SK-N-SH (cell line): ENCODE data around the gene VIL1. TPM values are rescaled to one million over a fixed set of nuclear protein-coding genes. Genes with fewer than 3 reads are reported as not detected.

ENCODE experiments used
- CTCF ChIA-PET: fragments of 300-600, 350-600 bp; formaldehyde crosslinking; extraction: SDS; loops from one replicate; lab custom pipeline; 2021; lab: Yijun Ruan, JAX
- POLR2A ChIA-PET: fragments of 350-600 bp; sonication (Branson Sonifier 250); formaldehyde crosslinking; extraction: SDS; loops from one replicate; lab custom pipeline; 2020; ENCODE audit warnings: antibody characterized with exemption, inconsistent platforms; lab: Yijun Ruan, JAX
- DNase-seq: peaks from one replicate; pipeline ENCODE4 v3.0.0; 2012
- H2AFZ ChIP-seq: fragments of 200-600 bp; sonication (generic); 2 replicates; pipeline ENCODE4 v1.8.1; 2016; ENCODE audit warnings: antibody characterized with exemption, mild to moderate bottlenecking, low read depth
- H3F3A ChIP-seq: fragments of 200-600 bp; sonication (generic); replicated peaks from 2 replicates; pipeline ENCODE3; 2016; ENCODE audit warnings: antibody characterized with exemption, mild to moderate bottlenecking; ENCODE audit not compliant: insufficient read depth
- H3K27ac ChIP-seq, 2 experiments: fragments of 200-500 bp in 1 of 2; fragments of 200-600 bp in 1 of 2; sonication (Bioruptor generic) in 1 of 2; sonication (generic), shearing (Covaris generic) in 1 of 2; 2 replicates each; pipeline versions ENCODE4 v1.5.1 to v1.6.1; 2014 to 2016; ENCODE audit warnings: low read depth in 2 of 2, inconsistent platforms in 1 of 2, low read length in 1 of 2, mild to moderate bottlenecking in 1 of 2, mixed read lengths in 1 of 2
- H3K27me3 ChIP-seq: fragments of 200-600 bp; sonication (generic), shearing (Covaris generic); 2 replicates; pipeline ENCODE4 v1.6.1; 2016; ENCODE audit warnings: mixed run types; ENCODE audit not compliant: insufficient read depth
- H3K36me3 ChIP-seq, 2 experiments: fragments of 200-500 bp in 1 of 2; fragments of 200-600 bp in 1 of 2; sonication (Bioruptor generic) in 1 of 2; sonication (generic) in 1 of 2; replicated peaks in 1 of 2; 2 replicates each; pipeline versions ENCODE3 to v1.5.1; 2014 to 2016; ENCODE audit warnings: low read length in 1 of 2, mild to moderate bottlenecking in 1 of 2; ENCODE audit not compliant: insufficient read depth in 2 of 2, control insufficient read depth in 1 of 2
- H3K4me1 ChIP-seq, 2 experiments: fragments of 200-500 bp in 1 of 2; fragments of 200-600 bp in 1 of 2; sonication (Bioruptor generic) in 1 of 2; sonication (generic), shearing (Covaris generic) in 1 of 2; 2 replicates each; pipeline versions ENCODE4 v1.5.1 to v1.6.1; 2014 to 2016; ENCODE audit warnings: low read depth in 1 of 2, low read length in 1 of 2, mixed run types in 1 of 2; ENCODE audit not compliant: insufficient read depth in 2 of 2, control insufficient read depth in 1 of 2
- H3K4me2 ChIP-seq: fragments of 200-600 bp; sonication (generic), shearing (Covaris generic); 2 replicates; pipeline ENCODE4 v1.6.1; 2017; ENCODE audit warnings: mixed run types
- H3K4me3 ChIP-seq, 2 experiments: fragments of 200-500 bp in 1 of 2; fragments of 200-600 bp in 1 of 2; sonication (Bioruptor generic) in 1 of 2; sonication (generic), shearing (Covaris generic) in 1 of 2; 2 replicates each; pipeline versions ENCODE4 v1.5.1 to v1.8.1; 2014 to 2016; ENCODE audit warnings: low read depth in 2 of 2, inconsistent platforms in 1 of 2, low read length in 1 of 2, mild to moderate bottlenecking in 1 of 2, mixed read lengths in 1 of 2, moderate library complexity in 1 of 2
- H3K79me2 ChIP-seq: fragments of 200-600 bp; sonication (generic); 2 replicates; pipeline ENCODE4 v1.8.1; 2017; ENCODE audit warnings: mild to moderate bottlenecking; ENCODE audit not compliant: insufficient read depth
- H3K9ac ChIP-seq: fragments of 200-600 bp; sonication (generic); 2 replicates; pipeline ENCODE4 v1.6.1; 2017; ENCODE audit warnings: mixed run types
- H3K9me2 ChIP-seq: fragments of 200-600 bp; sonication (generic); 2 replicates; pipeline ENCODE4 v1.6.1; 2017; ENCODE audit warnings: mixed run types
- H3K9me3 ChIP-seq: fragments of 200-600 bp; sonication (generic); 2 replicates; pipeline ENCODE4 v1.6.1; 2017; ENCODE audit warnings: mixed run types, mild to moderate bottlenecking, moderate library complexity
- H4K20me1 ChIP-seq: fragments of 200-600 bp; sonication (generic); 2 replicates; pipeline ENCODE4 v1.6.1; 2017; ENCODE audit warnings: mild to moderate bottlenecking, mixed run types; ENCODE audit not compliant: insufficient read depth
- CHD2 ChIP-seq: fragments of 150-350 bp; IDR thresholded peaks from 2 replicates; pipeline ENCODE4 v1.6.1; 2018; ENCODE audit warnings: low read length; ENCODE audit not compliant: partially characterized antibody
- CTCF ChIP-seq: fragments of 200-600 bp; sonication (generic); IDR thresholded peaks from 2 replicates; pipeline ENCODE4 v1.6.1; 2017; ENCODE audit warnings: antibody characterized with exemption, mild to moderate bottlenecking, moderate library complexity
- ELF1 ChIP-seq: IDR thresholded peaks from 2 replicates; pipeline ENCODE4 v1.4.0; 2012
- FOSL2 ChIP-seq: IDR thresholded peaks from 2 replicates; pipeline ENCODE4 v1.4.0; 2012; ENCODE audit warnings: low read depth, mild to moderate bottlenecking, moderate library complexity, borderline replicate concordance
- FOXM1 ChIP-seq: IDR thresholded peaks from 2 replicates; pipeline ENCODE4 v1.4.0; 2012; ENCODE audit warnings: low read depth, mild to moderate bottlenecking
- GABPA ChIP-seq: IDR thresholded peaks from 2 replicates; pipeline ENCODE4 v1.4.0; 2012; ENCODE audit warnings: low read depth, mild to moderate bottlenecking
- IRF3 ChIP-seq: fragments of 150-350 bp; IDR thresholded peaks from 2 replicates; pipeline ENCODE4 v1.6.1; 2016; ENCODE audit warnings: mild to moderate bottlenecking, low read depth, low read length
- MEF2A ChIP-seq: IDR thresholded peaks from 2 replicates; pipeline ENCODE4 v1.4.0; 2012; ENCODE audit warnings: low read depth, borderline replicate concordance
- MXI1 ChIP-seq: IDR thresholded peaks from 2 replicates; pipeline ENCODE4 v1.6.1; 2012; ENCODE audit warnings: mild to moderate bottlenecking, low read depth, low read length, improper control_type of control experiment
- NRF1 ChIP-seq: IDR thresholded peaks from 2 replicates; pipeline ENCODE4 v1.6.1; 2012; ENCODE audit warnings: low read depth, mild to moderate bottlenecking, low read length
- POLR2AphosphoS5 ChIP-seq: IDR thresholded peaks from 2 replicates; pipeline ENCODE4 v1.6.1; 2012; ENCODE audit warnings: low read depth, low read length
- RAD21 ChIP-seq: IDR thresholded peaks from 2 replicates; pipeline ENCODE4 v1.6.1; 2012; ENCODE audit warnings: mild to moderate bottlenecking, low read length
- RCOR1 ChIP-seq: fragments of 150-350 bp; IDR thresholded peaks from 2 replicates; pipeline ENCODE4 v1.6.1; 2017; ENCODE audit warnings: antibody characterized with exemption, low read length
- RFX5 ChIP-seq: IDR thresholded peaks from 2 replicates; pipeline ENCODE4 v1.6.1; 2012; ENCODE audit warnings: mild to moderate bottlenecking, improper control_type of control experiment, low read length
- SMC3 ChIP-seq: IDR thresholded peaks from 2 replicates; pipeline ENCODE4 v1.6.1; 2012; ENCODE audit warnings: low read depth, low read length, improper control_type of control experiment
- USF1 ChIP-seq: IDR thresholded peaks from 2 replicates; pipeline ENCODE4 v1.4.0; 2012; ENCODE audit warnings: low read depth, borderline replicate concordance
- USF2 ChIP-seq: fragments of 150-350 bp; IDR thresholded peaks from 2 replicates; pipeline ENCODE4 v1.6.1; 2017; ENCODE audit warnings: antibody characterized with exemption, low read length, low read depth, borderline replicate concordance
- YY1 ChIP-seq: IDR thresholded peaks from 2 replicates; pipeline ENCODE4 v1.4.0; 2012; ENCODE audit warnings: low read depth, mild to moderate bottlenecking
- ZBTB33 ChIP-seq: IDR thresholded peaks from 2 replicates; pipeline ENCODE4 v1.4.0; 2012; ENCODE audit warnings: low read depth, borderline replicate concordance
- WGBS: methylation state at CpG from one replicate; pipeline ENCODE4 v1.1.6; 2017; ENCODE audit warnings: low lambda C conversion rate; 5-methylcytosine and 5-hydroxymethylcytosine counted together
- polyA plus RNA-seq, 3 experiments: library from polyadenylated mRNA; depleted of rRNA; stranded (reverse); fragments of >200 nt; gene quantifications; 2 replicates each; pipeline ENCODE4 v1.2.3, GENCODE V29; 2012

The VIL1 gene
- polyA plus RNA-seq, 1 of the 3 experiments (the other 2 are of a cell fraction): under 0.01 TPM

GRCh38 chr2:218405746-218406208 lies 13.1 kb upstream of the VIL1 start:
- Histone ChIP-seq H3K9me2 (no peaks in the 10 kb centered on the region), H3K4me3 (peak overlapping the region; percentile 36 to 43; a peak in 3 of 4 replicates), H3K4me2 (peak overlapping the region; percentile 57), H4K20me1 (peaks cover 5% of the 10 kb centered on the region; the same call in 1 of the 2 replicates), H3K36me3 (peaks cover 0 to 33% of the 10 kb centered on the region in 2 experiments), H3F3A (peaks cover 15% of the 10 kb centered on the region), H3K27me3 (no peaks in the 10 kb centered on the region), H3K9me3 (no peaks in the 10 kb centered on the region), H3K27ac (peak overlapping the region; percentile 61 to 82), H3K9ac (peak overlapping the region; percentile 52; the same call in 1 of the 2 replicates), H2AFZ (no peak overlapping the region), H3K79me2 (peaks cover 21% of the 10 kb centered on the region), H3K4me1 (peaks cover 13 to 26% of the 10 kb centered on the region in 2 experiments; a peak in 2 of 4 replicates)
- ChIA-PET POLR2A (no interaction called here), CTCF (interaction anchor here (1.1 to 3.1 kb wide), 7 partner anchors 9 to 294 kb away, joined by 3 to 18 read pairs (median 5); no protein-coding TSS in a partner anchor)
- WGBS: 5% methylated on average over 13 of the region's 15 CpGs
- TF ChIP-seq MEF2A: no peak
- no peak for TF ChIP-seq POLR2AphosphoS5
- no peak for TF ChIP-seq USF1
- TF ChIP-seq RFX5: no peak
- no peak for TF ChIP-seq ZBTB33
- TF ChIP-seq NRF1: no peak
- peak; percentile 42 for DNase-seq

GRCh38 chr2:218406209-218406948 lies 12.5 kb upstream of the VIL1 start:
- no peaks in the 10 kb centered on the region for H3K27me3 ChIP-seq
- peak; percentile 97 for DNase-seq
- H4K20me1 ChIP-seq: peaks cover 1% of the 10 kb centered on the region; the same call in 1 of the 2 replicates
- peak overlapping the region; percentile 85; the same call in 1 of the 2 replicates for H2AFZ ChIP-seq
- no peaks in the 10 kb centered on the region for H3K9me3 ChIP-seq
- H3K27ac ChIP-seq: peak overlapping the region; percentile 71 to 93
- CTCF ChIA-PET: interaction anchor here (0.8 to 3.1 kb wide), 11 partner anchors 10 to 293 kb away, joined by 3 to 18 read pairs (median 3); no protein-coding TSS in a partner anchor
- H3K4me1 ChIP-seq: peaks cover 10 to 20% of the 10 kb centered on the region in 2 experiments; a peak in 2 of 4 replicates
- H3K79me2 ChIP-seq: peaks cover 15% of the 10 kb centered on the region
- H3F3A ChIP-seq: peaks cover 15% of the 10 kb centered on the region
- peak overlapping the region; percentile 93 for H3K4me2 ChIP-seq
- POLR2A ChIA-PET: interaction anchor here (1.0 to 1.2 kb wide), 2 partner anchors 9 to 266 kb away, joined by 3 read pairs; partner anchors contain the start of genes RNF25 and STK36
- peak overlapping the region; percentile 48 to 58 for H3K4me3 ChIP-seq
- peaks cover 0 to 33% of the 10 kb centered on the region in 2 experiments for H3K36me3 ChIP-seq
- H3K9ac ChIP-seq: peak overlapping the region; percentile 63
- 6% methylated on average over 19 of the region's 56 CpGs for whole genome bisulfite sequencing
- no peaks in the 10 kb centered on the region for H3K9me2 ChIP-seq
- no peak for TF ChIP-seq RFX5
- TF ChIP-seq FOXM1: no peak
- no peak for TF ChIP-seq RCOR1
- peak; percentile 39; the same call in 1 of the 2 replicates for TF ChIP-seq YY1
- TF ChIP-seq MXI1: no peak
- no peak for TF ChIP-seq IRF3
- TF ChIP-seq CHD2: no peak
- TF ChIP-seq RAD21: peak; percentile 80
- TF ChIP-seq FOSL2: peak; percentile 3; the same call in 1 of the 2 replicates
- TF ChIP-seq USF2: no peak
- peak; percentile 78 for TF ChIP-seq CTCF
- TF ChIP-seq GABPA: peak; percentile 76
- peak; percentile 61; the same call in 1 of the 2 replicates for TF ChIP-seq ELF1
- peak; percentile 43 for TF ChIP-seq SMC3
